HG03575 (cell line): ENCODE results near the gene LMF2.
"Not testable (repeated sequence)": the region's sequence is repeated elsewhere in the genome, so short reads cannot be mapped to it uniquely, and the experiment has no call there.

Source experiments
- ATAC-seq: cut with Tn5 transposase; IDR thresholded peaks from one replicate; pipeline ENCODE4 v1.9.1; 2021; ENCODE audit not compliant: unreplicated experiment, insufficient number of reproducible peaks, low FRiP score; ENCODE audit errors: extremely low read depth

LMF2 gene

DNA sequence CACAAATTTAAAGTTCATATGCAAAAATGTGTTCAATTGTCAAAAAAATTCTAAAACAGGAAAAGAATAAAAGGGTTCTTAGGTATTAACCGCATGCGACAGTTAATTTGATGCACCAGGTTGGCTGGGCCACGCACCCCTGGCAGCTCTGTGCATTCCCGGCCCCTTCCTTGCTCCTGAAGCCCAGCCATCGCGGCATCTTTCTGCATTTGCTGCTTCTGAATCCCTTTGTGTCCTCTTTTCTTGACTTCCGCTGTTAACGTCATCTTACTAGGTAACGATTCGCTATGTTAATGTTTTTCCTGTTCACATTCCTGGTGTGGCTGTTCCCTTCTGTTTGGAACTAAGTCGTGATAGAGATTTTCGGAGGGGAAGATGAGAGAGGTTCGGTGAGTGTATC lies 30.3 kb upstream of the LMF2 start:
- no peak for ATAC-seq

DNA sequence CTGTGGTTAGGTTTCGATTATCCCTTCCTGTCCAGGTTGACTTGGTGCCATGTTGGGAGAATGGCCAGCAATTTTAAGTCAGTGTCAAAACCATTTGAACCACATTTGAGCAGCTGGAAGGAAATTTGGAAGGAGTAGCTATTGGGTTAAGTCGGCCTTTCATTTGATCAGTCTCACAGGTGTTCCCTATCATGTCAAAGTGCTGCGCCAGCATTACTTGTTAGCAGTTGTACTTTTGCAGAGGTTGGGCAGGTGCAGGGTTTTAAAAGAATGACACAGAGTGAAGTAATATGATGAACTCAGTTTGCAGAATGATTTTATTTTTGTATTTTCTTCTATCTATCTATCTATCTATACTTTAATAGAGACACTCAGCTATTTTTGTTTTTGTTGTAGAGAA lies 28.7 kb upstream of the LMF2 start:
- ATAC-seq, result no peak

DNA sequence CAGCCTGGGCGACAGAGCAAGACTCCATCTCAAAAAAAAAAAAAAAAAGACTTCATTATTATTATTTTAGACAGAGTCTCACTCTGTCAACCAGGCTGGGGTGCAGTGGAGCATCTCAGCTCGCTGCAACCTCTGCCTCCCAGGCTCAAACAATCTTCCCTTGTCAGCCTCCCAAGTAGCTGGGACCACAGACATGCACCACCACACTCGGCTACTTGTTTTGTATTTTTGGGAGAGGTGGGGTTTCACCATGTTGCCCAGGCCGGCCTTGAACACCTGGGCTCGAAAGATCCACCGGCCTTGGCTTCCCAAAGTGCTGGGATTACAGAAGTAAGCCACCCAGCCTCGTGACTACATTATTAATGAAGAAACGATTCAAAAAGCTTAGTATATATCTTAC lies 27.6 kb upstream of the LMF2 start:
- ATAC-seq, result no peak

DNA sequence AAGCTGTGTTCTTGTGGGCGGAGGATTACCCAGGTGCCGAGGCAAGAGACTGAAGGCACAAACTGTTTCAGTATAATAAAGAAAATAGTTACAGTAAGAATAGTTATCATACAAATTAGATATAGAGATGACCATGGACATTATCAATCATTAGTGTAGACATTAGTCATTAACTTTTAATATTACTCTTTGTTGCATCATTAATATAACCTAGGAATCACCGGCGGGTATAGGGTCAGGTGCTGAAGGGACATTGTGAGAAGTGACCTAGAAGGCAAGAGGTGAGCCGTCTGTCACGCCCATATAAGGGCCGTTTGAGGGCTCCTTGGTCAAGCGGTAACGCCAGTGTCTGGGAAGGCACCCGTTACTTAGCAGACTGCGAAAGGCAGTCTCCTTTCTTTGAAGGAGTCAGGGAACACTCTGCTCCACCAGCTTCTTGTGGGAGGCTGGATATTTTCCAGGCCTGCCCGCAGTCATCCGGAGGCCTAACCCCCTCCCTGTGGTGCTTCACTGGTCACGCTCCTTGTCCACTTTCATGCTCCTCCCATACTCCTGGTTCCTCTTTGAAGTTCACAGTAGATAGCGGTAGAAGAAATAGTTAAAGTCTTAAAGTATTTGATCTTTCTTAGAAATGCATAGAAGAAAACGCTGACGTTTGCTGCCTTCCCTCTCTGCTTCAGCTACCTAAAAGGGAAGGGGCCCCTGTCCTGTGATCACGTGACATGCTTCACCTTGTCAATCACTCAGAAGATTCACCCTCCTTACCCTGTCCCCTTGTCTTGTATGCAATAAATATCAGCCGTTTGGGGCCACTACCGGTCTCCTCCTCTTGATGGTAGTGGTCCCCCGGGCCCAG lies 26.6 kb upstream of the LMF2 start:
- not testable (repeated sequence) for ATAC-seq

GRCh38 chr22:50532824-50533796 lies 25.6 kb upstream of the LMF2 start:
- ATAC-seq, result no peak

GRCh38 chr22:50531962-50532674 lies 24.6 kb upstream of the LMF2 start:
- ATAC-seq, result no peak

- no peak for ATAC-seq
Measured at GRCh38 chr22:50531546-50531961, 24.1 kb upstream of the LMF2 start.

DNA sequence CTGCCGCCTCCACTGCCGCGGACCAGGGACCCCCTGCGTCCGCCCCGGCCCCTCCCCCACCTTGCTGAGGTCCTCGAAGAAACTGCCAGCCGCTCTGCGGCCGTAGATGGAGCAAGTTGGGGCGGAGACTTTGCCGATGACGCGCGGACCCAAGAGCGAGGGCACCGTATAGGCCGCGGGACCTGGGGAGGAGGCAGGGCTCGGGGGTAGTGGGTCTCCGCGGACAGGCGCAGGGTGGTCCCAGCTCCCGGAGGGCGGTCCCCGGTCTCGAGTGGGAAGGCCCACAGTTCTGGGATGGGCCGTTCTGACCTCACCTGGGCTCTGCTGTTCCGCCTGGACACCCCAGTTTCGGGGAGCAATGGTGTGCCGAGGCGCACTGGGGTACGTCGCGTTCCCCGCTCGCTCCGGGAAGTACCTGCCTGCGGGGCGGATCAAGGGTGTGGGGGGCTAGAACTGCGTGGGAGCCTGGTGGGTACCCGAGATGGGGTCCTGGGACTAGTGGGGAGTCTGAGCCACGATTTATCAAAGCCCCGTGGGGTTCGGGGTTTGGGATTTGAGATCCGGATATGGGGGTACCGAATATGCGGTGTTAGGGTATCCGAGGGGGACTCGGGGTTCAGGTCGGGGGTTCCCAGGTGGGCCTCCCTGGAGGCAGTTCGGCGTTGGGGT lies 23.5 kb upstream of the LMF2 start:
- no peak for ATAC-seq

DNA sequence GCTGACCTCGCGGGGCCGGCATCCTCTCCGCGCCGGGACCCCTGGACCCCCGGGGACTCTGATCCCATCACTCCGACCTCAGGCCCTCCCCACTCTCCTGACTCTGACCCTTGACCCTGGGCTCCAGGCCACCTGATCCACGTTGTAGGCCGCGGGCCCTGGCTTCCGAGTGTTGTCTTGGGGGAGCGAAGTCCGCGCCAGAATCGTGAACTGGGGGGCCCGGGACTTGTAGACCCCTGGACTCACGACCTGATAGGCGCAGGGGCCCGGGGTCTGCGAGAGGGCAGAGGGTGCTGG lies 23.0 kb upstream of the LMF2 start:
- ATAC-seq, result no peak

DNA sequence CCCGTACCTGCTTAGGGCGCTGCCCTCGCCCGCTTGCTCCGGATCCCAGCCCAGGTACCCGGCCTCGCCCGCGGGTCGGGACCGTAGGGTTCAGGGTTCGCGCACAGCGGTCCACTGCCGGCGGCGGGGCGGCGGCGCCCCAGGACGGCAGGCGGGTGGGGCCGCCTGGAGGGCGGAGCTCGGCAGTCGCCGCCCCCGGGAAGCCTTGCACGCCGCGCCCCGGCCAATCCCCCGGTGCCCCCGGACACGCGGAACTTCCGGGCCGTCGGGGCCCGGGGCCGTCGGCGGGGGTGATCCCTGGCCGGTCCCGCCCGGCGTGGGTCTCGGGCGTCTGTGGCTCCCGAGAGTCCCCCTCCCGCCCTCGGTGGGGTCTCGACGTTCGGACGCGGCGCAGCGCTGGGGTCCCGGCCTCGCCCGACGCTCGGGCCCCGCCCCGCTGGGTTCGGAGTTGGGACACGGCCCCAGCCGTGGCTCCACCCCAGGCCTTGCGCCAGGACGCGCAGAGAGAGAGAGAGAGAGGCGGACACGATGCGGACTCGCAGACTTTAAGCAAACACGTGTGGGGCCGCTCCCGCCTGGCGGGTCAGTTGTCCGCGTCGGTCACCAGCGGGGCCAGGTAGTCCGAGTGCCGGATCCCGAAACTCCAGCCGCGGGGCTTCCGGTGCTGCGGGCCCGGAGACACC lies 22.5 kb upstream of the LMF2 start, which contains the start of gene TYMP:
TSS of gene TYMP (minus strand) at position 116 of the 683 bp plus-strand sequence. CDS start 303 bp downstream, outside the sequence.
- no peak for ATAC-seq

GRCh38 chr22:50529416-50529896 lies 22.0 kb upstream of the LMF2 start:
- ATAC-seq, result no peak

DNA sequence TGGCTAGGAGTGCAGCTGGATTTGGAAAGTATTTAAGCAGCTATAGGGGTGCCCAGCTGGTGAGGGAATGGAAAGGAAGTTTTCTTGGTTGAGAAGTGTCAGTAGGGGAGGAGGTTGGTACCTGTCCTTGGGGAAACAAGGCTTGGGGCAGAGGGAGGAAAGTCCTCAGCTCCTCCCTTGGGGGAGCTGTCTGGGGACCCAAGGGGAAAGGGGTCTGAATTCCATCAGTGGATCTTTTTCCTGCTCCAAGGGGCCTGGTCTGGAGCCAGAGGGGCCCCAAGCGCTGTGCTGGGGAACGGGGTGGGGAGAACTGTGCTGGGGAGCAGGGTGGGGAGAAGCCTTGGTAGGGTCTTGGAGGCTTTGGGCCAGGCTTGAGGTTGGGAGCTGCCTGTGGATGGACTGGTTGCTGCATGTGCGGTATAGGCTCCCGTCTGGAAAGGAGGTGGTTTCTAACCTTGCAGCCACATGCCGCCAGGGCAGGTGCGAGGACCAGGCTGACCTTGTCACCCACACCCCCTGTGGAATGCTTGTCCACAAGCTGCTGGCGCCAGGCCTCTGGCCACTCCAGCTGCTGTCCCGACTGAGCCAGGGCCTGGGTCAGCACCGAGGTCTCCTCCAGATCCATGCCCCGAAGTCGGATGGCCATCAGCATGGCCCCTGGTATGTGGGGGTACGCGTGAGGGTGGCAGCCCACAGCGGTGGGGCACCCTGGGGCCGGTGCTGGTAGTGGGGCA lies 21.3 kb upstream of the LMF2 start:
- no peak for ATAC-seq

- no peak for ATAC-seq
Measured at GRCh38 chr22:50527921-50528681, 20.6 kb upstream of the LMF2 start.

GRCh38 chr22:50526834-50527801 lies 19.6 kb upstream of the LMF2 start:
- ATAC-seq, result no peak

GRCh38 chr22:50526108-50526833 lies 18.8 kb upstream of the LMF2 start:
- ATAC-seq, result no peak

- no peak for ATAC-seq
Measured at GRCh38 chr22:50525858-50526107, 18.3 kb upstream of the LMF2 start.
